ENCODE results near the gene CACNA2D3. TPM values are rescaled to one million over a fixed set of nuclear protein-coding genes. Genes with fewer than 3 reads are reported as not detected.

Gene CACNA2D3
- total RNA-seq, 1 experiment from 2014 or later = not detected

DNA sequence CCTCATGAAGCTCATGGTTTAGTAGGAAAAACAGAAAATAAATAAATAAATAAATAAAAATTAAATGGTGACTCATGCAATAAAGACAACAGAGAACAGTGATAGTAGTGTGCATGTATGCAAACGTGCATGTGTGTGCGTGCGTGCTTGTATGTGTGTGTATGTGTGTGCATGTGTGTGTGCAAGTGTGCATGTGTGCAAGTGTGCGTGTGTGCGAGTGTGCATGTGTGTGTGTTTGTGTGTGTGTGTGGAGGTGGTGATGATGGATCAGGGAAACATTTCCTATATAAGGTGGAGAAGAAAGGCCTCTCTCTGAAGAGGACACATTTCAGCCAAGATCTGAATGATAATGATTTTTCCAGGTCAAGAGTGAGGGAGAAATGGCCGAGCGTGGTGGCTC, 47.2 kb downstream of the CACNA2D3 start:
- H3K36me3 ChIP-seq (ENCODE audit: control insufficient read depth, insufficient read depth, low read length) = no peaks in the 10 kb centered on the region
- no peak overlapping the region for H3K4me3 Mint-ChIP-seq (ENCODE audit: unreplicated experiment)
- H3K9me3 Mint-ChIP-seq (ENCODE audit: unreplicated experiment) = peaks cover 11% of the 10 kb centered on the region
- CTCF ChIA-PET = no interaction called here
- H3K27me3 Mint-ChIP-seq (ENCODE audit: insufficient read depth, unreplicated experiment) = peaks cover 10% of the 10 kb centered on the region
- no peaks in the 10 kb centered on the region for H3K9me3 ChIP-seq
- no peak overlapping the region for H3K4me3 ChIP-seq (ENCODE audit: low read depth, low read length)
- BruUV-seq (replicated peaks) = no TSS peak
- intact Hi-C loops (cut with micrococcal nuclease; ENCODE audit: unreplicated experiment) = no loop called here
- H3K36me3 Mint-ChIP-seq (ENCODE audit: insufficient read depth, unreplicated experiment) = no peaks in the 10 kb centered on the region
- H3K27me3 ChIP-seq (replicated peaks; ENCODE audit: control insufficient read depth, insufficient read depth, low read length) = no peaks in the 10 kb centered on the region
- no peak overlapping the region for H3K27ac Mint-ChIP-seq (ENCODE audit: unreplicated experiment)
- DNase-seq = no peak
- H3K4me1 Mint-ChIP-seq (ENCODE audit: low read depth, unreplicated experiment) = no peaks in the 10 kb centered on the region
- TF ChIP-seq, protein P1, sequence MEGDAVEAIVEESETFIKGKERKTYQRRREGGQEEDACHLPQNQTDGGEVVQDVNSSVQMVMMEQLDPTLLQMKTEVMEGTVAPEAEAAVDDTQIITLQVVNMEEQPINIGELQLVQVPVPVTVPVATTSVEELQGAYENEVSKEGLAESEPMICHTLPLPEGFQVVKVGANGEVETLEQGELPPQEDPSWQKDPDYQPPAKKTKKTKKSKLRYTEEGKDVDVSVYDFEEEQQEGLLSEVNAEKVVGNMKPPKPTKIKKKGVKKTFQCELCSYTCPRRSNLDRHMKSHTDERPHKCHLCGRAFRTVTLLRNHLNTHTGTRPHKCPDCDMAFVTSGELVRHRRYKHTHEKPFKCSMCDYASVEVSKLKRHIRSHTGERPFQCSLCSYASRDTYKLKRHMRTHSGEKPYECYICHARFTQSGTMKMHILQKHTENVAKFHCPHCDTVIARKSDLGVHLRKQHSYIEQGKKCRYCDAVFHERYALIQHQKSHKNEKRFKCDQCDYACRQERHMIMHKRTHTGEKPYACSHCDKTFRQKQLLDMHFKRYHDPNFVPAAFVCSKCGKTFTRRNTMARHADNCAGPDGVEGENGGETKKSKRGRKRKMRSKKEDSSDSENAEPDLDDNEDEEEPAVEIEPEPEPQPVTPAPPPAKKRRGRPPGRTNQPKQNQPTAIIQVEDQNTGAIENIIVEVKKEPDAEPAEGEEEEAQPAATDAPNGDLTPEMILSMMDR (IDR thresholded peaks at IDR 0.05; ENCODE audit: insufficient read depth in 1 of 2, low read depth in 1 of 2, low read length in 1 of 2, severe bottlenecking in 1 of 2, unreplicated experiment in 1 of 2) = no peak
- no peaks in the 10 kb centered on the region for H3K4me1 ChIP-seq
- POLR2A ChIA-PET = no interaction called here

DNA sequence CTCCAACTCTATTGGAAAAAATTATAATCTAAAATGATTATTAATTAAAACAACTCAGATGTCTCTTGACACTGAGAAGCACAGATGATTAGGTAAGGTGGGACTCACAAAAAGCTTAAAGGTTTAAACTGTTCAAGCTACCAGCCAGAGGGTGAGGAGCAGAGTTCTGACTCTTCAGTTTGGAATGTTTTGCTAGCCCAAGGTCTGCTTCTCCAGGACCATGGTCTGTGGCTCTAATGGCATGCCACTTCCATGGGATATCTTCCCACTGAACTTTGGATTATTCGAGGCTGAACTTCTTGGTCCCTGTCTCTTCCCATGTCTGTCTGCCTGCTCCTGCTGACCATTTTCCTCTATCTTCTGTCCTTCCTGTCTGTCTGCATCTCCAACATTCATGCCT, 49.2 kb downstream of the CACNA2D3 start:
- Histone ChIP-seq H3K4me1 (no peaks in the 10 kb centered on the region), H3K36me3 (ENCODE audit: control insufficient read depth, insufficient read depth, low read length) (no peaks in the 10 kb centered on the region), H3K9me3 (no peaks in the 10 kb centered on the region), H3K4me3 (ENCODE audit: low read depth, low read length) (no peak overlapping the region), H3K27me3 (replicated peaks; ENCODE audit: control insufficient read depth, insufficient read depth, low read length) (no peaks in the 10 kb centered on the region)
- Mint-ChIP-seq H3K4me3 (ENCODE audit: unreplicated experiment) (no peak overlapping the region), H3K9me3 (ENCODE audit: unreplicated experiment) (peaks cover 11% of the 10 kb centered on the region), H3K27ac (ENCODE audit: unreplicated experiment) (no peak overlapping the region), H3K27me3 (ENCODE audit: insufficient read depth, unreplicated experiment) (peaks cover 9% of the 10 kb centered on the region), H3K36me3 (ENCODE audit: insufficient read depth, unreplicated experiment) (no peaks in the 10 kb centered on the region), H3K4me1 (ENCODE audit: low read depth, unreplicated experiment) (no peaks in the 10 kb centered on the region)
- no peak for DNase-seq
- intact Hi-C loops (cut with micrococcal nuclease; ENCODE audit: unreplicated experiment) = no loop called here
- no TSS peak for BruUV-seq (replicated peaks)
- ChIA-PET CTCF (no interaction called here), POLR2A (no interaction called here)
- TF ChIP-seq, protein P1 (IDR thresholded peaks at IDR 0.05; ENCODE audit: insufficient read depth in 1 of 2, low read depth in 1 of 2, low read length in 1 of 2, severe bottlenecking in 1 of 2, unreplicated experiment in 1 of 2) = no peak

- no peak overlapping the region for H3K4me3 ChIP-seq (ENCODE audit: low read depth, low read length)
- intact Hi-C loops (cut with micrococcal nuclease; ENCODE audit: unreplicated experiment) = no loop called here
- no peaks in the 10 kb centered on the region for H3K36me3 ChIP-seq (ENCODE audit: control insufficient read depth, insufficient read depth, low read length)
- Mint-ChIP-seq H3K9me3 (ENCODE audit: unreplicated experiment) (peaks cover 11% of the 10 kb centered on the region), H3K27ac (ENCODE audit: unreplicated experiment) (no peak overlapping the region), H3K4me3 (ENCODE audit: unreplicated experiment) (no peak overlapping the region), H3K36me3 (ENCODE audit: insufficient read depth, unreplicated experiment) (no peaks in the 10 kb centered on the region), H3K4me1 (ENCODE audit: low read depth, unreplicated experiment) (no peaks in the 10 kb centered on the region), H3K27me3 (ENCODE audit: insufficient read depth, unreplicated experiment) (peaks cover 7% of the 10 kb centered on the region)
- CTCF ChIA-PET = no interaction called here
- no peaks in the 10 kb centered on the region for H3K9me3 ChIP-seq
- BruUV-seq (replicated peaks) = no TSS peak
- POLR2A ChIA-PET = no interaction called here
- no peak for DNase-seq
- no peaks in the 10 kb centered on the region for H3K4me1 ChIP-seq
- no peaks in the 10 kb centered on the region for H3K27me3 ChIP-seq (replicated peaks; ENCODE audit: control insufficient read depth, insufficient read depth, low read length)
- TF ChIP-seq, protein P1 (IDR thresholded peaks at IDR 0.05; ENCODE audit: insufficient read depth in 1 of 2, low read depth in 1 of 2, low read length in 1 of 2, severe bottlenecking in 1 of 2, unreplicated experiment in 1 of 2) = no peak
Measured at GRCh38 chr3:54171951-54172350, 49.6 kb downstream of the CACNA2D3 start.

Data from Caco-2 (cell line).